CD14-positive monocyte (primary cell): Measurements from ENCODE around the gene TMEM238L. TPM values are rescaled to one million over a fixed set of nuclear protein-coding genes. Genes with fewer than 3 reads are reported as not detected.

Experiments used
- DNase-seq, 3 donors: peaks; one replicate each; pipeline ENCODE4 v3.0.0-alpha.2; 2011 to 2022
- H2AFZ ChIP-seq: 2 replicates; pipeline ENCODE4 v1.6.0; 2012; ENCODE audit warnings: mild to moderate bottlenecking, low read depth, low read length, inconsistent platforms; ENCODE audit not compliant: insufficient read depth, poor library complexity, severe bottlenecking
- H3K27ac ChIP-seq, 2 donors: 1 replicate in 1 of 2; 2 replicates in 1 of 2; pipeline ENCODE4 v1.5.1; 2012 to 2013; ENCODE audit warnings: low read length in 2 of 2, control low read depth in 1 of 2, inconsistent platforms in 1 of 2, low read depth in 1 of 2, mild to moderate bottlenecking in 1 of 2
- H3K27me3 ChIP-seq, 2 donors: one replicate each; pipeline versions ENCODE4 v1.6.0 to v1.6.1; 2011 to 2013; ENCODE audit warnings: low read length in 2 of 2; ENCODE audit not compliant: control insufficient read depth in 2 of 2, insufficient read depth in 2 of 2
- H3K36me3 ChIP-seq, 2 donors: replicated peaks in 1 of 2; 1 replicate in 1 of 2; 2 replicates in 1 of 2; pipeline versions ENCODE4 v1.5.1 to v1.6.1; 2012 to 2013; ENCODE audit warnings: low read length in 2 of 2, control low read depth in 1 of 2, inconsistent platforms in 1 of 2, mild to moderate bottlenecking in 1 of 2; ENCODE audit not compliant: insufficient read depth in 2 of 2, control insufficient read depth in 1 of 2
- H3K4me1 ChIP-seq, 2 donors: 1 replicate in 1 of 2; 2 replicates in 1 of 2; pipeline versions ENCODE4 v1.5.1 to v1.6.1; 2012 to 2013; ENCODE audit warnings: low read length in 2 of 2, control low read depth in 1 of 2, inconsistent platforms in 1 of 2, mild to moderate bottlenecking in 1 of 2, moderate library complexity in 1 of 2; ENCODE audit not compliant: insufficient read depth in 2 of 2, control insufficient read depth in 1 of 2
- H3K4me2 ChIP-seq: replicated peaks from 2 replicates; pipeline ENCODE3; 2012; ENCODE audit warnings: low read length, moderate library complexity, mild to moderate bottlenecking; ENCODE audit not compliant: poor library complexity, severe bottlenecking; ENCODE audit errors: extremely low read depth
- H3K4me3 ChIP-seq, 3 experiments: fragments of 200-600 bp in 1 of 3; sonication (generic) in 1 of 3; replicated peaks in 1 of 3; 1 replicate in 2 of 3; 2 replicates in 1 of 3; pipeline ENCODE4 v1.5.1; 2011 to 2013; ENCODE audit warnings: low read length in 3 of 3, mild to moderate bottlenecking in 3 of 3, control low read depth in 2 of 3, low read depth in 2 of 3, inconsistent platforms in 1 of 3, moderate library complexity in 1 of 3
- H3K79me2 ChIP-seq: 2 replicates; pipeline ENCODE4 v1.6.0; 2012; ENCODE audit warnings: mild to moderate bottlenecking, control low read depth, inconsistent platforms, low read length, moderate library complexity; ENCODE audit not compliant: insufficient read depth
- H3K9ac ChIP-seq: 2 replicates; pipeline ENCODE4 v1.6.0; 2017; ENCODE audit warnings: low read length, mild to moderate bottlenecking; ENCODE audit not compliant: insufficient read depth, poor library complexity, severe bottlenecking
- H3K9me3 ChIP-seq, 2 donors: replicated peaks in 1 of 2; 1 replicate in 1 of 2; 2 replicates in 1 of 2; pipeline versions ENCODE4 v1.5.1 to v1.6.1; 2012 to 2013; ENCODE audit warnings: low read length in 2 of 2, control low read depth in 1 of 2; ENCODE audit not compliant: control insufficient read depth in 1 of 2, insufficient read depth in 1 of 2
- H4K20me1 ChIP-seq: 2 replicates; pipeline ENCODE4 v1.6.0; 2012; ENCODE audit warnings: mild to moderate bottlenecking, low read length, control low read depth, moderate library complexity; ENCODE audit not compliant: insufficient read depth
- H3K27ac Mint-ChIP-seq, 7 donors: one replicate each; pipeline ENCODE4 v1.8.0; 2020; ENCODE audit warnings: mild to moderate bottlenecking in 7 of 7, mixed read lengths in 7 of 7, moderate library complexity in 6 of 7, inconsistent platforms in 2 of 7
- H3K27me3 Mint-ChIP-seq, 3 donors: one replicate each; pipeline ENCODE4 v1.8.0; 2021 to 2022; ENCODE audit warnings: low read depth in 3 of 3, mild to moderate bottlenecking in 3 of 3, mixed read lengths in 3 of 3, moderate library complexity in 3 of 3, inconsistent platforms in 1 of 3
- H3K36me3 Mint-ChIP-seq, 2 donors: one replicate each; pipeline ENCODE4 v1.8.0; 2020; ENCODE audit warnings: mixed read lengths in 2 of 2, inconsistent platforms in 1 of 2, mild to moderate bottlenecking in 1 of 2
- H3K4me1 Mint-ChIP-seq: one replicate; pipeline ENCODE4 v1.8.0; 2020; ENCODE audit warnings: mild to moderate bottlenecking, mixed read lengths
- H3K4me3 Mint-ChIP-seq, 2 donors: one replicate each; pipeline ENCODE4 v1.8.0; 2020; ENCODE audit warnings: mild to moderate bottlenecking in 2 of 2, mixed read lengths in 2 of 2, moderate library complexity in 1 of 2
- H3K9me3 Mint-ChIP-seq, 7 donors: one replicate each; pipeline ENCODE4 v1.8.0; 2020 to 2022; ENCODE audit warnings: mixed read lengths in 7 of 7, mild to moderate bottlenecking in 6 of 7, moderate library complexity in 6 of 7, inconsistent platforms in 2 of 7
- WGBS: methylation state at CpG from one replicate; pipeline ENCODE4 v1.1.5; 2013; ENCODE audit warnings: missing lambda C conversion rate; ENCODE audit not compliant: insufficient coverage; 5-methylcytosine and 5-hydroxymethylcytosine counted together
- intact Hi-C, 2 donors: fragments of 100-400 bp; cut with micrococcal nuclease; formaldehyde crosslinking; loops; one replicate each; pipeline versions ENCODE4 v1.15.0 to v1.15.1; 2023
- polyA plus RNA-seq, 3 donors: library from polyadenylated mRNA; depleted of rRNA in 1 of 3; unstranded in 2 of 3; stranded (reverse) in 1 of 3; fragments of 300-500 nt in 2 of 3; fragments of >200 nt in 1 of 3; fragmentation: Illumina TruSeq in 2 of 3; gene quantifications; 1 replicate in 2 of 3; 2 replicates in 1 of 3; pipeline ENCODE4 v1.2.3, GENCODE V29; 2012 to 2021
- TF ChIP-seq, protein P1 (sequence below): fragments of 200-600 bp; IDR thresholded peaks from one replicate; pipeline ENCODE4 v1.8.0; 2022; ENCODE audit warnings: antibody characterized with exemption, mild to moderate bottlenecking

TMEM238L gene
- polyA plus RNA-seq, 3 donors = not detected

DNA sequence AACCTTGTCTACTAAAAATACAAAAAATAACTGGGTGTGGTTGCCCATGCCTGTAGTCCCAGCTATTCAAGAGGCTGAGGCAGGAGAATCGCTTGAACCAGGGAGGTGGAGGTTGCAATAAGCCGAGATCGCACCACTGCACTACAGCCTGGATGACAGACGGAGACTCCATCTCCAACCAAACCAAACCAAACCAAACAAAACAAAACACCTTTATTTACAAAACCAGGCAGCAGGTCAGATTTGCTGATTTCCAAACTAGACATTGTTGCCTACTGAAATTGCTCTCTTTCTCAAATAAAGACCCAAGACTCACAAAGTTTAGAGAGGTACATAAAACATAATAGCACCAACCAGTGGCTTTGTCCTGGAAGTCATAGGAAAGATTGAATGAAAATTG lies 5.7 kb upstream of the TMEM238L start:
- no peak for DNase-seq
- Histone ChIP-seq H3K9ac (no peak overlapping the region), H3K4me1 (no peaks in the 10 kb centered on the region), H3K27me3 (no peaks in the 10 kb centered on the region), H3K4me3 (no peak overlapping the region), H3K27ac (no peak overlapping the region), H3K79me2 (no peaks in the 10 kb centered on the region), H3K4me2 (no peak overlapping the region), H3K36me3 (no peaks in the 10 kb centered on the region), H3K9me3 (no peaks in the 10 kb centered on the region), H4K20me1 (no peaks in the 10 kb centered on the region), H2AFZ (no peak overlapping the region)
- H3K27ac Mint-ChIP-seq = no peak overlapping the region
- H3K27me3 Mint-ChIP-seq = peaks cover 1 to 3% (median 2%) of the 10 kb centered on the region in 3 donors
- H3K4me1 Mint-ChIP-seq = no peaks in the 10 kb centered on the region
- 100% methylated on average over 4 of the region's 4 CpGs for WGBS
- TF ChIP-seq, protein P1, sequence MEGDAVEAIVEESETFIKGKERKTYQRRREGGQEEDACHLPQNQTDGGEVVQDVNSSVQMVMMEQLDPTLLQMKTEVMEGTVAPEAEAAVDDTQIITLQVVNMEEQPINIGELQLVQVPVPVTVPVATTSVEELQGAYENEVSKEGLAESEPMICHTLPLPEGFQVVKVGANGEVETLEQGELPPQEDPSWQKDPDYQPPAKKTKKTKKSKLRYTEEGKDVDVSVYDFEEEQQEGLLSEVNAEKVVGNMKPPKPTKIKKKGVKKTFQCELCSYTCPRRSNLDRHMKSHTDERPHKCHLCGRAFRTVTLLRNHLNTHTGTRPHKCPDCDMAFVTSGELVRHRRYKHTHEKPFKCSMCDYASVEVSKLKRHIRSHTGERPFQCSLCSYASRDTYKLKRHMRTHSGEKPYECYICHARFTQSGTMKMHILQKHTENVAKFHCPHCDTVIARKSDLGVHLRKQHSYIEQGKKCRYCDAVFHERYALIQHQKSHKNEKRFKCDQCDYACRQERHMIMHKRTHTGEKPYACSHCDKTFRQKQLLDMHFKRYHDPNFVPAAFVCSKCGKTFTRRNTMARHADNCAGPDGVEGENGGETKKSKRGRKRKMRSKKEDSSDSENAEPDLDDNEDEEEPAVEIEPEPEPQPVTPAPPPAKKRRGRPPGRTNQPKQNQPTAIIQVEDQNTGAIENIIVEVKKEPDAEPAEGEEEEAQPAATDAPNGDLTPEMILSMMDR = no peak
- H3K9me3 Mint-ChIP-seq = peaks cover 0 to 3% (median 0%) of the 10 kb centered on the region in 7 donors
- no peaks in the 10 kb centered on the region for H3K36me3 Mint-ChIP-seq
- intact Hi-C loops = no loop called here
- no peak overlapping the region for H3K4me3 Mint-ChIP-seq

DNA sequence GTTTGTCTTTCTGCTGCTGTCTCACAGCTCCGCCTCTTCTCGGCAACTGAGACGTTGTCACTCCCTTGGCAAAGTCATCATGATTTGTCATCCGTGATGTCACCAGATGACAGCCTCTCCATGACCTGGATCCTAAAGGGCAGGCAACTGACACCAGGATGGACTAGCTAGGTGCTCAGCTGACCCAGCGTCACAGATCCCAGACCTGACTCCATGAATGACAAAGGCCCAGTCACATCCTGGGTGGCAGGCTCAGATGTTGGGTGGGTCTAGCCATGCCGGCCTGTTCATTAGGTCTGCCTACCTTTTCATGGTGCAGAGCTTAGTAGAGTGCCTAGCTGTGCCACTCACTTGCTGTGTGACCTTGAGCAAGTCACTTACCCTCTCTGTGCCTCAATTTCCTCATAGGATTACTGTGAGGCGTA lies 3.8 kb upstream of the TMEM238L start:
- Histone ChIP-seq H3K4me1 (no peaks in the 10 kb centered on the region), H2AFZ (no peak overlapping the region), H3K79me2 (no peaks in the 10 kb centered on the region), H3K4me2 (no peak overlapping the region), H4K20me1 (no peaks in the 10 kb centered on the region), H3K36me3 (no peaks in the 10 kb centered on the region), H3K9me3 (no peaks in the 10 kb centered on the region), H3K27ac (no peak overlapping the region), H3K4me3 (no peak overlapping the region), H3K9ac (no peak overlapping the region), H3K27me3 (no peaks in the 10 kb centered on the region)
- Mint-ChIP-seq H3K4me1 (no peaks in the 10 kb centered on the region), H3K9me3 (peaks cover 0 to 3% (median 0%) of the 10 kb centered on the region in 7 donors), H3K27me3 (peaks cover under 1 to 3% (median 1%) of the 10 kb centered on the region in 3 donors), H3K27ac (no peak overlapping the region), H3K4me3 (no peak overlapping the region), H3K36me3 (no peaks in the 10 kb centered on the region)
- WGBS = 89% methylated on average over 6 of the region's 7 CpGs
- TF ChIP-seq, protein P1 = no peak
- intact Hi-C loops = no loop called here
- DNase-seq = no peak
